ENCODE results near the gene IGFBP6.

IGFBP6 gene

GRCh38 chr12:53115891-53116648 is 18.6 kb downstream of the IGFBP6 start:
- Histone ChIP-seq H3F3A (ENCODE audit: insufficient read depth, low read length) (no peaks in the 10 kb centered on the region), H3K4me2 (ENCODE audit: low read depth, low read length) (no peak overlapping the region), H4K20me1 (ENCODE audit: insufficient read depth, low read length) (no peaks in the 10 kb centered on the region), H3K79me2 (ENCODE audit: low read length) (no peaks in the 10 kb centered on the region), H3K9me2 (replicated peaks; ENCODE audit: insufficient read depth, low read length) (no peaks in the 10 kb centered on the region), H3K9me3 (replicated peaks; ENCODE audit: insufficient read depth, low read length) (no peaks in the 10 kb centered on the region), H3K27me3 (replicated peaks; ENCODE audit: insufficient read depth, low read length) (no peaks in the 10 kb centered on the region), H3K27ac (ENCODE audit: low read length) (no peak overlapping the region), H3K36me3 (replicated peaks; ENCODE audit: insufficient read depth, low read length) (no peaks in the 10 kb centered on the region), H3K4me3 (ENCODE audit: low read length) (no peak overlapping the region), H2AFZ (ENCODE audit: low read length) (no peak overlapping the region), H3K9ac (ENCODE audit: low read length) (no peak overlapping the region), H3K4me1 (ENCODE audit: low read length) (no peaks in the 10 kb centered on the region)
- DNase-seq: no peak
- TF ChIP-seq EZH2 (optimal IDR thresholded peaks at IDR 0.05; ENCODE audit: low read depth, low read length): no peak
- no peak for TF ChIP-seq EZH2phosphoT487 (IDR thresholded peaks at IDR 0.05; ENCODE audit: low read length)
- TF ChIP-seq CTCF (IDR thresholded peaks at IDR 0.05; ENCODE audit: low read length): no peak

- Histone ChIP-seq H3K9me3 (replicated peaks; ENCODE audit: insufficient read depth, low read length) (no peaks in the 10 kb centered on the region), H3K4me1 (ENCODE audit: low read length) (no peaks in the 10 kb centered on the region), H3K9me2 (replicated peaks; ENCODE audit: insufficient read depth, low read length) (no peaks in the 10 kb centered on the region), H3K9ac (ENCODE audit: low read length) (no peak overlapping the region), H3K36me3 (replicated peaks; ENCODE audit: insufficient read depth, low read length) (no peaks in the 10 kb centered on the region), H2AFZ (ENCODE audit: low read length) (no peak overlapping the region), H3K4me3 (ENCODE audit: low read length) (no peak overlapping the region), H3K27ac (ENCODE audit: low read length) (no peak overlapping the region), H3K79me2 (ENCODE audit: low read length) (no peaks in the 10 kb centered on the region), H3F3A (ENCODE audit: insufficient read depth, low read length) (no peaks in the 10 kb centered on the region), H3K4me2 (ENCODE audit: low read depth, low read length) (no peak overlapping the region), H3K27me3 (replicated peaks; ENCODE audit: insufficient read depth, low read length) (no peaks in the 10 kb centered on the region), H4K20me1 (ENCODE audit: insufficient read depth, low read length) (no peaks in the 10 kb centered on the region)
- no peak for TF ChIP-seq EZH2 (optimal IDR thresholded peaks at IDR 0.05; ENCODE audit: low read depth, low read length)
- no peak for DNase-seq
Observed at GRCh38 chr12:53118751-53119300, 21.4 kb downstream of the IGFBP6 start.

GRCh38 chr12:53120685-53121525 is 23.4 kb downstream of the IGFBP6 start:
- Histone ChIP-seq H3K36me3 (replicated peaks; ENCODE audit: insufficient read depth, low read length) (no peaks in the 10 kb centered on the region), H3K79me2 (ENCODE audit: low read length) (no peaks in the 10 kb centered on the region), H3K27ac (ENCODE audit: low read length) (no peak overlapping the region), H3K9me2 (replicated peaks; ENCODE audit: insufficient read depth, low read length) (no peaks in the 10 kb centered on the region), H4K20me1 (ENCODE audit: insufficient read depth, low read length) (no peaks in the 10 kb centered on the region), H2AFZ (ENCODE audit: low read length) (no peak overlapping the region), H3K9ac (ENCODE audit: low read length) (no peak overlapping the region), H3K9me3 (replicated peaks; ENCODE audit: insufficient read depth, low read length) (no peaks in the 10 kb centered on the region), H3K4me3 (ENCODE audit: low read length) (no peak overlapping the region), H3K4me2 (ENCODE audit: low read depth, low read length) (no peak overlapping the region), H3K4me1 (ENCODE audit: low read length) (no peaks in the 10 kb centered on the region), H3F3A (ENCODE audit: insufficient read depth, low read length) (no peaks in the 10 kb centered on the region), H3K27me3 (replicated peaks; ENCODE audit: insufficient read depth, low read length) (no peaks in the 10 kb centered on the region)
- no peak for TF ChIP-seq EZH2 (optimal IDR thresholded peaks at IDR 0.05; ENCODE audit: low read depth, low read length)
- no peak for TF ChIP-seq CTCF (IDR thresholded peaks at IDR 0.05; ENCODE audit: low read length)
- no peak for TF ChIP-seq EZH2phosphoT487 (IDR thresholded peaks at IDR 0.05; ENCODE audit: low read length)
- DNase-seq: no peak
